ENCODE results near the gene PCDH18.
"Not testable (repeated sequence)": the region's sequence is repeated elsewhere in the genome, so short reads cannot be mapped to it uniquely, and the experiment has no call there.

The PCDH18 gene

GRCh38 chr4:137531986-137532868, at the start of gene PCDH18:
Gene PCDH18 (minus strand): TSS chr4:137532494. CDS start chr4:137532088, 406 bp downstream.
- peak; percentile 85 for DNase-seq (ENCODE audit: low read depth, low spot score)

- no peak for DNase-seq (ENCODE audit: low read depth, low spot score)
Measured at GRCh38 chr4:137576446-137576845, 44.2 kb upstream of the PCDH18 start.

GRCh38 chr4:137572647-137573046, 40.4 kb upstream of the PCDH18 start:
- DNase-seq (ENCODE audit: low read depth, low spot score), result no peak

GRCh38 chr4:137572163-137572562, 39.9 kb upstream of the PCDH18 start:
- no peak for DNase-seq (ENCODE audit: low read depth, low spot score)

GRCh38 chr4:137559801-137560200, 27.5 kb upstream of the PCDH18 start:
- no peak for DNase-seq (ENCODE audit: low read depth, low spot score)

- no peak for DNase-seq (ENCODE audit: low read depth, low spot score)
Measured at GRCh38 chr4:137558951-137559350, 26.7 kb upstream of the PCDH18 start.

- no peak for DNase-seq (ENCODE audit: low read depth, low spot score)
Measured at GRCh38 chr4:137545461-137545861, 13.2 kb upstream of the PCDH18 start.

GRCh38 chr4:137543648-137544047, 11.4 kb upstream of the PCDH18 start:
- no peak for DNase-seq (ENCODE audit: low read depth, low spot score)

GRCh38 chr4:137543198-137543597, 10.9 kb upstream of the PCDH18 start:
- peak; percentile 93 for DNase-seq (ENCODE audit: low read depth, low spot score)

- no peak for DNase-seq (ENCODE audit: low read depth, low spot score)
Measured at GRCh38 chr4:137541876-137542646, 9.8 kb upstream of the PCDH18 start.

- DNase-seq (ENCODE audit: low read depth, low spot score), result no peak
Measured at GRCh38 chr4:137541181-137541580, 8.9 kb upstream of the PCDH18 start.

GRCh38 chr4:137540356-137540755, 8.1 kb upstream of the PCDH18 start:
- DNase-seq (ENCODE audit: low read depth, low spot score), result no peak

- DNase-seq (ENCODE audit: low read depth, low spot score), result no peak
Measured at GRCh38 chr4:137538526-137538925, 6.2 kb upstream of the PCDH18 start.

- DNase-seq (ENCODE audit: low read depth, low spot score), result not testable (repeated sequence)
Measured at GRCh38 chr4:137537807-137538206, 5.5 kb upstream of the PCDH18 start.

- DNase-seq (ENCODE audit: low read depth, low spot score), result peak; percentile 69
Measured at GRCh38 chr4:137536789-137537561, 4.7 kb upstream of the PCDH18 start.

- DNase-seq (ENCODE audit: low read depth, low spot score), result no peak
Measured at GRCh38 chr4:137535718-137536117, 3.4 kb upstream of the PCDH18 start.

GRCh38 chr4:137534516-137534915, 2.2 kb upstream of the PCDH18 start:
- no peak for DNase-seq (ENCODE audit: low read depth, low spot score)

- no peak for DNase-seq (ENCODE audit: low read depth, low spot score)
Measured at GRCh38 chr4:137533855-137534254, 1.6 kb upstream of the PCDH18 start.

GRCh38 chr4:137532869-137533236, 559 bp upstream of the PCDH18 start:
- no peak for DNase-seq (ENCODE audit: low read depth, low spot score)

- DNase-seq (ENCODE audit: low read depth, low spot score), result no peak
Measured at GRCh38 chr4:137531168-137531985, 917 bp downstream of the PCDH18 start.

GRCh38 chr4:137530176-137530575, 2.1 kb downstream of the PCDH18 start:
- no peak for DNase-seq (ENCODE audit: low read depth, low spot score)
